ENCODE results near the gene AP3M1. TPM values are rescaled to one million over a fixed set of nuclear protein-coding genes. Genes with fewer than 3 reads are reported as not detected.

AP3M1 gene
- total and polyA plus RNA-seq, 10 donors: 7.3 to 39.5 (median 33.3) TPM

- Histone ChIP-seq H3K36me3 (no peaks in the 10 kb centered on the region), H3K9me3 (no peaks in the 10 kb centered on the region), H3K27me3 (replicated peaks in 1 of 7) (no peaks in the 10 kb centered on the region), H3K4me3 (peak overlapping the region; percentile 67 to 91 (median 83)), H3K4me1 (peaks cover 14 to 70% (median 35%) of the 10 kb centered on the region in 6 donors), H3K27ac (peak overlapping the region; percentile 79 to 96 (median 93))
- WGBS, 5 donors: 0% methylated on average over 42 to 72 of the region's 72 CpGs
- TF ChIP-seq, protein P1, sequence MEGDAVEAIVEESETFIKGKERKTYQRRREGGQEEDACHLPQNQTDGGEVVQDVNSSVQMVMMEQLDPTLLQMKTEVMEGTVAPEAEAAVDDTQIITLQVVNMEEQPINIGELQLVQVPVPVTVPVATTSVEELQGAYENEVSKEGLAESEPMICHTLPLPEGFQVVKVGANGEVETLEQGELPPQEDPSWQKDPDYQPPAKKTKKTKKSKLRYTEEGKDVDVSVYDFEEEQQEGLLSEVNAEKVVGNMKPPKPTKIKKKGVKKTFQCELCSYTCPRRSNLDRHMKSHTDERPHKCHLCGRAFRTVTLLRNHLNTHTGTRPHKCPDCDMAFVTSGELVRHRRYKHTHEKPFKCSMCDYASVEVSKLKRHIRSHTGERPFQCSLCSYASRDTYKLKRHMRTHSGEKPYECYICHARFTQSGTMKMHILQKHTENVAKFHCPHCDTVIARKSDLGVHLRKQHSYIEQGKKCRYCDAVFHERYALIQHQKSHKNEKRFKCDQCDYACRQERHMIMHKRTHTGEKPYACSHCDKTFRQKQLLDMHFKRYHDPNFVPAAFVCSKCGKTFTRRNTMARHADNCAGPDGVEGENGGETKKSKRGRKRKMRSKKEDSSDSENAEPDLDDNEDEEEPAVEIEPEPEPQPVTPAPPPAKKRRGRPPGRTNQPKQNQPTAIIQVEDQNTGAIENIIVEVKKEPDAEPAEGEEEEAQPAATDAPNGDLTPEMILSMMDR (IDR thresholded peaks at IDR 0.05 in 8 of 11, conservative IDR thresholded peaks at IDR 0.05 in 3 of 11): peak in 2 of 11 experiments; percentile 12 to 37
- TF ChIP-seq POLR2AphosphoS5 (IDR thresholded peaks at IDR 0.05): peak; percentile 96 to 98 (median 98)
- TF ChIP-seq POLR2A (IDR thresholded peaks at IDR 0.05): peak; percentile 29 to 93 (median 60)
- peak; percentile 100 for DNase-seq
- intact Hi-C loops (cut with DNase I; ENCODE audit: low total_unique reads): no loop called here
Observed at GRCh38 chr10:74176380-74177139, 25.9 kb upstream of the AP3M1 start.

DNA sequence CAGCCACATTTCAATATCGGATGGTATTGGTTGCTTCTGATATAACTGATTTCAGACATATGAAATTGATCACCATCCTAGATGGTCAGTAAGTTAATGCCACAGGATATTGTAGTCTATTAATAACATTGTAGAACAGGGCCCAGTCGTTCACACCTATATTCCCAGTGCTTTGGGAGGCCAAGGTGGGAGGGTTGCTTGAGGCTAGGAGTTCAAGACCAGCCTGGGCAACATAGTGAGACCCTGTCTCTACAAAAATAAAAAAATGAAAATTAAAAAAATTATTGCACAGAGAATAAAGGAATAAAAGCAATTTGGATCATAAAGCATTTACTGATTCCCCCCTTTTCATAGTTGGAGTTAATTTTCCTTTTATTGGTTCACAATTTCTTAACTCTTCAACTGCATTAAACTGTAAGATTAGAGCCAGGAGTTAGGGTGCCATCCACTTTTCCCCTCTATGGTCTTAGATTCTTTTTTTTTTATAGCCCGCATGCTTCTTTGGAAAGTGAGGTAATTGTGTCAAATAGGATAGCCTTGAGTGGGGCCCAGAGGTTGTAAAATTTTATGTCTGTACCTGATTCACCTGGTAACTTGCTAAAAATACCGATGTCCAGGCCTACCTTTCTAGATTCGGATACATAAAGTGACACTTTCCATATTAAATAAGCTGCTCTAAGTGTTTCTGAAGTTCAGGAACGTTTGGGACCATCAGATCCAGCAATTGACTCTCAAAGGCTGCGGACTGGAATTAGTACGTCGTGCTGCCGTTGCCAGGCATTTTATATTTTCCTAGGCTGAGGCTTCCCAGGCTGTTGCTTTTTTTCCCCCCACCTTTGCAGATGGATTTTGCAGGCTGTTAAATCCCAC, 25.1 kb upstream of the AP3M1 start:
- TF ChIP-seq, protein P1 (IDR thresholded peaks at IDR 0.05 in 8 of 11, conservative IDR thresholded peaks at IDR 0.05 in 3 of 11): no peak
- TF ChIP-seq POLR2A (IDR thresholded peaks at IDR 0.05): no peak
- no peak for TF ChIP-seq POLR2AphosphoS5 (IDR thresholded peaks at IDR 0.05)
- no peaks in the 10 kb centered on the region for H3K27me3 ChIP-seq (replicated peaks in 1 of 7)
- intact Hi-C loops (cut with DNase I; ENCODE audit: low total_unique reads): no loop called here
- peak overlapping the region; percentile 67 to 91 (median 83) for H3K4me3 ChIP-seq
- 24 to 32% (median 29%) methylated on average over 10 of the region's 10 CpGs for WGBS, 5 donors
- H3K4me1 ChIP-seq: peaks cover 14 to 69% (median 35%) of the 10 kb centered on the region in 6 donors
- no peaks in the 10 kb centered on the region for H3K36me3 ChIP-seq
- H3K27ac ChIP-seq: peak overlapping the region; percentile 79 to 96 (median 93)
- no peaks in the 10 kb centered on the region for H3K9me3 ChIP-seq
- DNase-seq: no peak

GRCh38 chr10:74174521-74174920, 23.9 kb upstream of the AP3M1 start:
- Histone ChIP-seq H3K4me3 (no peak overlapping the region), H3K27ac (peak overlapping the region in 5 of 8 donors; percentile 16 to 92 (median 40)), H3K9me3 (no peaks in the 10 kb centered on the region), H3K27me3 (replicated peaks in 1 of 7) (no peaks in the 10 kb centered on the region), H3K4me1 (peaks cover 14 to 73% (median 41%) of the 10 kb centered on the region in 6 donors), H3K36me3 (no peaks in the 10 kb centered on the region)
- no peak for DNase-seq
- WGBS, 5 donors: 56 to 83% (median 71%) methylated on average over 3 of the region's 3 CpGs
- TF ChIP-seq, protein P1 (IDR thresholded peaks at IDR 0.05 in 8 of 11, conservative IDR thresholded peaks at IDR 0.05 in 3 of 11): no peak
- TF ChIP-seq POLR2AphosphoS5 (IDR thresholded peaks at IDR 0.05) (no peak), POLR2A (IDR thresholded peaks at IDR 0.05) (no peak)
- intact Hi-C loops (cut with DNase I; ENCODE audit: low total_unique reads): no loop called here
